Glutamatergic neuron (in vitro differentiated cells): Measurements from ENCODE around the gene IL22RA1. TPM values are rescaled to one million over a fixed set of nuclear protein-coding genes. Genes with fewer than 3 reads are reported as not detected.

Experiments used
- DNase-seq: peaks from one replicate; pipeline ENCODE4 v3.0.0; 2022
- H3K27ac Mint-ChIP-seq: one replicate; pipeline ENCODE4 v1.8.0; 2020; ENCODE audit warnings: mild to moderate bottlenecking, mixed read lengths, inconsistent platforms; ENCODE audit not compliant: unreplicated experiment
- H3K27me3 Mint-ChIP-seq: one replicate; pipeline ENCODE4 v1.8.0; 2020; ENCODE audit warnings: mild to moderate bottlenecking, moderate library complexity, mixed read lengths, inconsistent platforms; ENCODE audit not compliant: unreplicated experiment
- H3K36me3 Mint-ChIP-seq: one replicate; pipeline ENCODE4 v1.8.0; 2020; ENCODE audit warnings: mild to moderate bottlenecking, mixed read lengths, inconsistent platforms; ENCODE audit not compliant: unreplicated experiment
- H3K4me1 Mint-ChIP-seq: one replicate; pipeline ENCODE4 v1.8.0; 2020; ENCODE audit warnings: mild to moderate bottlenecking, low read depth, mixed read lengths, inconsistent platforms; ENCODE audit not compliant: unreplicated experiment
- H3K4me3 Mint-ChIP-seq: one replicate; pipeline ENCODE4 v1.8.0; 2020; ENCODE audit warnings: mild to moderate bottlenecking, mixed read lengths, inconsistent platforms; ENCODE audit not compliant: unreplicated experiment
- H3K9me3 Mint-ChIP-seq: one replicate; pipeline ENCODE4 v1.8.0; 2020; ENCODE audit warnings: mild to moderate bottlenecking, moderate library complexity, mixed read lengths, inconsistent platforms; ENCODE audit not compliant: unreplicated experiment
- CTCF ChIP-seq: fragments of 200-600 bp; sonication (generic); IDR thresholded peaks from one replicate; pipeline ENCODE4 v1.5.0; 2021; ENCODE audit not compliant: partially characterized antibody, unreplicated experiment
- total RNA-seq: library from RNA; stranded (reverse); fragmentation: NEBNext Ultra II Directional; extraction: Animal tissue kit (Norgen Biotek cat#: 25700); gene quantifications from one replicate; pipeline ENCODE4 v1.2.1, GENCODE V29; 2021; ENCODE audit not compliant: unreplicated experiment

IL22RA1 gene
- total RNA-seq, 1 donor from 2014 or later: not detected

GRCh38 chr1:24091971-24092482 is 50.9 kb downstream of the IL22RA1 start:
- Mint-ChIP-seq H3K27me3 (peaks cover 4% of the 10 kb centered on the region), H3K4me1 (no peaks in the 10 kb centered on the region), H3K9me3 (no peaks in the 10 kb centered on the region), H3K4me3 (no peak overlapping the region), H3K36me3 (no peaks in the 10 kb centered on the region), H3K27ac (no peak overlapping the region)
- no peak for TF ChIP-seq CTCF
- DNase-seq: no peak

- H3K27ac Mint-ChIP-seq: no peak overlapping the region
- peaks cover 4% of the 10 kb centered on the region for H3K27me3 Mint-ChIP-seq
- no peak for TF ChIP-seq CTCF
- H3K4me3 Mint-ChIP-seq: no peak overlapping the region
- H3K9me3 Mint-ChIP-seq: peaks cover 2% of the 10 kb centered on the region
- no peaks in the 10 kb centered on the region for H3K36me3 Mint-ChIP-seq
- no peak for DNase-seq
- H3K4me1 Mint-ChIP-seq: no peaks in the 10 kb centered on the region
These were observed 52.2 kb downstream of the IL22RA1 start for GRCh38 chr1:24090736-24091135.

- TF ChIP-seq CTCF: no peak
- Mint-ChIP-seq H3K36me3 (no peaks in the 10 kb centered on the region), H3K4me1 (no peaks in the 10 kb centered on the region), H3K27ac (no peak overlapping the region), H3K27me3 (peaks cover 7% of the 10 kb centered on the region), H3K4me3 (no peak overlapping the region), H3K9me3 (peaks cover 4% of the 10 kb centered on the region)
- no peak for DNase-seq
These were observed 53.0 kb downstream of the IL22RA1 start for GRCh38 chr1:24089743-24090555.

GRCh38 chr1:24089027-24089742 is 53.8 kb downstream of the IL22RA1 start:
- TF ChIP-seq CTCF: no peak
- H3K27me3 Mint-ChIP-seq: peaks cover 7% of the 10 kb centered on the region
- H3K4me1 Mint-ChIP-seq: no peaks in the 10 kb centered on the region
- H3K36me3 Mint-ChIP-seq: no peaks in the 10 kb centered on the region
- no peak overlapping the region for H3K4me3 Mint-ChIP-seq
- H3K9me3 Mint-ChIP-seq: peaks cover 6% of the 10 kb centered on the region
- H3K27ac Mint-ChIP-seq: no peak overlapping the region
- DNase-seq: no peak

- no peak for TF ChIP-seq CTCF
- no peak overlapping the region for H3K27ac Mint-ChIP-seq
- H3K9me3 Mint-ChIP-seq: peaks cover 7% of the 10 kb centered on the region
- H3K4me1 Mint-ChIP-seq: no peaks in the 10 kb centered on the region
- no peak for DNase-seq
- H3K36me3 Mint-ChIP-seq: no peaks in the 10 kb centered on the region
- no peak overlapping the region for H3K4me3 Mint-ChIP-seq
- H3K27me3 Mint-ChIP-seq: peaks cover 7% of the 10 kb centered on the region
These were observed 56.5 kb downstream of the IL22RA1 start for GRCh38 chr1:24086466-24086865.
